OCI-LY1 (cell line): ENCODE measurements around the gene IFITM2.
"Not testable (repeated sequence)": the region's sequence is repeated elsewhere in the genome, so short reads cannot be mapped to it uniquely, and the experiment has no call there.

Experiments used
- CTCF ChIP-seq: fragments of 200-600 bp; sonication (generic), shearing (Covaris generic); IDR thresholded peaks from 2 replicates; pipeline ENCODE4 v1.5.1; 2017; ENCODE audit warnings: mild to moderate bottlenecking, antibody characterized with exemption, low read length, moderate library complexity, mixed read lengths
- EZH2 ChIP-seq: fragments of 200-600 bp; sonication (generic), shearing (Covaris generic); IDR thresholded peaks from 2 replicates; pipeline ENCODE4 v1.8.0; 2017; ENCODE audit warnings: borderline replicate concordance, mixed run types, mild to moderate bottlenecking, antibody characterized with exemption, low read length, moderate library complexity, mixed read lengths

GRCh38 chr11:328516-329100, 21.0 kb downstream of the IFITM2 start:
- TF ChIP-seq CTCF, EZH2: not testable (repeated sequence)
